Hepatocyte (in vitro differentiated cells): Measurements from ENCODE around the gene TAS2R30. TPM values are rescaled to one million over a fixed set of nuclear protein-coding genes. Genes with fewer than 3 reads are reported as not detected.
"Not testable (repeated sequence)": the region's sequence is repeated elsewhere in the genome, so short reads cannot be mapped to it uniquely, and the experiment has no call there.

Experiments
- DNase-seq: peaks from one replicate; pipeline ENCODE4 v3.0.0-alpha.2; 2016; ENCODE audit warnings: low spot score
- H2AFZ ChIP-seq: fragments of 200-600 bp; sonication (generic); 2 replicates; pipeline ENCODE4 v1.6.0; 2016; ENCODE audit warnings: antibody characterized with exemption, mild to moderate bottlenecking
- H3K27ac ChIP-seq: fragments of 200-600 bp; sonication (generic); 2 replicates; pipeline ENCODE4 v1.5.1; 2016; ENCODE audit warnings: mild to moderate bottlenecking
- H3K27me3 ChIP-seq: fragments of 200-600 bp; sonication (generic); 2 replicates; pipeline ENCODE4 v1.6.1; 2016
- H3K36me3 ChIP-seq: fragments of 200-600 bp; sonication (generic); replicated peaks from 2 replicates; pipeline ENCODE4 v1.5.1; 2016; ENCODE audit warnings: low read depth; ENCODE audit not compliant: insufficient read depth
- H3K4me1 ChIP-seq: fragments of 200-600 bp; sonication (generic); 2 replicates; pipeline ENCODE4 v1.5.1; 2016; ENCODE audit warnings: mild to moderate bottlenecking, moderate library complexity; ENCODE audit not compliant: insufficient read depth
- H3K4me2 ChIP-seq: fragments of 200-600 bp; sonication (generic); 2 replicates; pipeline ENCODE4 v1.6.0; 2016
- H3K4me3 ChIP-seq: fragments of 200-600 bp; sonication (generic); 2 replicates; pipeline ENCODE4 v1.5.1; 2016; ENCODE audit warnings: mild to moderate bottlenecking
- H3K79me2 ChIP-seq: fragments of 200-600 bp; sonication (generic); 2 replicates; pipeline ENCODE4 v1.6.0; 2017; ENCODE audit warnings: mild to moderate bottlenecking
- H3K9me2 ChIP-seq: fragments of 200-600 bp; sonication (generic); replicated peaks from 2 replicates; pipeline ENCODE4 v1.6.0; 2017; ENCODE audit warnings: mild to moderate bottlenecking; ENCODE audit not compliant: insufficient read depth
- H3K9me3 ChIP-seq: fragments of 200-600 bp; sonication (generic); 2 replicates; pipeline ENCODE4 v1.5.1; 2016; ENCODE audit warnings: low read depth, mild to moderate bottlenecking
- H4K20me1 ChIP-seq: fragments of 200-600 bp; sonication (generic); 2 replicates; pipeline ENCODE4 v1.6.0; 2016; ENCODE audit warnings: mild to moderate bottlenecking; ENCODE audit not compliant: insufficient read depth, poor library complexity, severe bottlenecking
- CTCF ChIP-seq: fragments of 200-600 bp; sonication (generic); IDR thresholded peaks from 2 replicates; pipeline ENCODE4 v1.5.1; 2016; ENCODE audit warnings: antibody characterized with exemption, mild to moderate bottlenecking; ENCODE audit not compliant: poor library complexity
- EZH2 ChIP-seq: fragments of 200-600 bp; sonication (generic); IDR thresholded peaks from 2 replicates; pipeline ENCODE4 v1.6.1; 2016; ENCODE audit warnings: antibody characterized with exemption, mild to moderate bottlenecking, borderline replicate concordance
- EZH2phosphoT487 ChIP-seq: fragments of 200-600 bp; sonication (generic); IDR thresholded peaks from one replicate; pipeline ENCODE4 v1.6.1; 2018; ENCODE audit warnings: antibody characterized with exemption, mild to moderate bottlenecking, low read depth, moderate library complexity; ENCODE audit not compliant: unreplicated experiment, severe bottlenecking
- WGBS: methylation state at CpG from one replicate; pipeline ENCODE4 v1.1.6; 2016; ENCODE audit warnings: low lambda C conversion rate; ENCODE audit errors: missing lambda C conversion rate; 5-methylcytosine and 5-hydroxymethylcytosine counted together
- polyA plus RNA-seq: library from polyadenylated mRNA; unstranded; fragments of >200 nt; fragmentation: Nextera tagmentation; extraction: Ambion mirVana; gene quantifications from 2 replicates; pipeline ENCODE4 v1.2.1, GENCODE V29; 2016
- total RNA-seq: library from RNA; depleted of rRNA; stranded (reverse); fragments of >200 nt; gene quantifications from 2 replicates; pipeline ENCODE4 v1.2.3, GENCODE V29; 2014

Gene TAS2R30
- total and polyA plus RNA-seq, 2 experiments from 2014 or later, result 0.08 to 6.7 TPM

GRCh38 chr12:11111213-11111612, 23.2 kb downstream of the TAS2R30 start:
- Histone ChIP-seq H3K79me2 (peaks cover 79% of the 10 kb centered on the region), H4K20me1 (peaks cover 13% of the 10 kb centered on the region)
- not testable (repeated sequence) for H3K27ac ChIP-seq, H3K4me2 ChIP-seq, H3K36me3 ChIP-seq, H3K9me3 ChIP-seq, H3K9me2 ChIP-seq, H3K4me3 ChIP-seq, H3K27me3 ChIP-seq, DNase-seq, H3K4me1 ChIP-seq, H2AFZ ChIP-seq
- 96% methylated on average over 1 of the region's 1 CpG for WGBS

- 100% methylated on average over 2 of the region's 2 CpGs for WGBS
- TF ChIP-seq EZH2phosphoT487 (no peak), CTCF (no peak), EZH2 (no peak)
- Histone ChIP-seq H3K9me3 (peaks cover 9% of the 10 kb centered on the region), H3K4me1 (no peaks in the 10 kb centered on the region), H3K4me3 (no peak overlapping the region), H3K36me3 (no peaks in the 10 kb centered on the region), H3K27ac (no peak overlapping the region), H3K79me2 (peaks cover 59% of the 10 kb centered on the region), H2AFZ (no peak overlapping the region), H4K20me1 (peaks cover 8% of the 10 kb centered on the region), H3K4me2 (no peak overlapping the region), H3K27me3 (no peaks in the 10 kb centered on the region), H3K9me2 (no peaks in the 10 kb centered on the region)
- no peak for DNase-seq
Measured at GRCh38 chr12:11108862-11109261, 25.6 kb downstream of the TAS2R30 start.

- no peak for DNase-seq
- 84% methylated on average over 1 of the region's 1 CpG for WGBS
Measured at GRCh38 chr12:11107719-11108118, 26.7 kb downstream of the TAS2R30 start.

GRCh38 chr12:11106288-11106687, 28.2 kb downstream of the TAS2R30 start:
- H3K27me3 ChIP-seq, result no peaks in the 10 kb centered on the region
- TF ChIP-seq EZH2phosphoT487 (no peak), EZH2 (no peak), CTCF (no peak)
- peaks cover 43% of the 10 kb centered on the region for H3K79me2 ChIP-seq
- WGBS, result 91% methylated on average over 2 of the region's 2 CpGs
- no peak overlapping the region for H3K4me3 ChIP-seq
- no peak overlapping the region for H3K27ac ChIP-seq
- no peaks in the 10 kb centered on the region for H4K20me1 ChIP-seq
- H3K4me1 ChIP-seq, result no peaks in the 10 kb centered on the region
- DNase-seq, result no peak
- H3K4me2 ChIP-seq, result no peak overlapping the region
- H2AFZ ChIP-seq, result no peak overlapping the region
- no peaks in the 10 kb centered on the region for H3K36me3 ChIP-seq
- H3K9me3 ChIP-seq, result peaks cover under 1% of the 10 kb centered on the region
- H3K9me2 ChIP-seq, result no peaks in the 10 kb centered on the region

More at GRCh38 chr12:11107719-11108118, 26.7 kb downstream of the TAS2R30 start:
- Histone ChIP-seq H3K4me2 (no peak overlapping the region), H3K9me2 (no peaks in the 10 kb centered on the region), H3K4me1 (no peaks in the 10 kb centered on the region), H3K79me2 (peaks cover 55% of the 10 kb centered on the region), H2AFZ (no peak overlapping the region), H3K27me3 (no peaks in the 10 kb centered on the region), H4K20me1 (peaks cover 8% of the 10 kb centered on the region), H3K9me3 (peaks cover 9% of the 10 kb centered on the region), H3K4me3 (no peak overlapping the region), H3K27ac (no peak overlapping the region), H3K36me3 (no peaks in the 10 kb centered on the region)
- no peak for TF ChIP-seq EZH2phosphoT487
- no peak for TF ChIP-seq EZH2
- TF ChIP-seq CTCF, result no peak
